DOHH2 (cell line): ENCODE data around the gene PNMT.

ENCODE experiments used
- EZH2phosphoT487 ChIP-seq: fragments of 200-600 bp; sonication (generic); IDR thresholded peaks from 2 replicates; pipeline ENCODE4 v1.6.1; 2017; ENCODE audit warnings: borderline replicate concordance, mild to moderate bottlenecking, antibody characterized with exemption, low read length, moderate library complexity, mixed read lengths
- TF ChIP-seq, protein P1 (sequence below): fragments of 200-600 bp; sonication (generic); IDR thresholded peaks from one replicate; pipeline ENCODE4 v1.5.1; 2014; ENCODE audit warnings: antibody characterized with exemption, mild to moderate bottlenecking, low read depth, low read length; ENCODE audit not compliant: poor library complexity, severe bottlenecking

DNA sequence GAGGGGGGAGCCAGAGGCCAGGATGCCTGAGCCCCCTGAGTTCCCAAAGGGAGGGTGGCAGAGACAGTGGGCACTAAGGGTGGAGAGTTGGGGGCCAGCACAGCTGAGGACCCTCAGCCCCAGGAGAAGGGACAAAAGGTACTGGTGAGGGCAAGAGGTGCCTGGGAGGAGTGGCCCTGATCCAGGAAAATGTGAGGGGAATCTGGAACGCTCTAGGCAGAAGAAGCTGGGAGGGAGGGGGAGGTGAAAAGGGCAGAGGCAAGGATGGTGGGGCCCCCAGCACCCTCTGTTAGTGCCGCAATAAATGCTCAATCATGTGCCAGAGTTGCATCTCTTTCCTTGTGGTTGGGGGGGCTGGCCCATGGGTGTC, 2.0 kb upstream of the PNMT start:
- TF ChIP-seq, protein P1, sequence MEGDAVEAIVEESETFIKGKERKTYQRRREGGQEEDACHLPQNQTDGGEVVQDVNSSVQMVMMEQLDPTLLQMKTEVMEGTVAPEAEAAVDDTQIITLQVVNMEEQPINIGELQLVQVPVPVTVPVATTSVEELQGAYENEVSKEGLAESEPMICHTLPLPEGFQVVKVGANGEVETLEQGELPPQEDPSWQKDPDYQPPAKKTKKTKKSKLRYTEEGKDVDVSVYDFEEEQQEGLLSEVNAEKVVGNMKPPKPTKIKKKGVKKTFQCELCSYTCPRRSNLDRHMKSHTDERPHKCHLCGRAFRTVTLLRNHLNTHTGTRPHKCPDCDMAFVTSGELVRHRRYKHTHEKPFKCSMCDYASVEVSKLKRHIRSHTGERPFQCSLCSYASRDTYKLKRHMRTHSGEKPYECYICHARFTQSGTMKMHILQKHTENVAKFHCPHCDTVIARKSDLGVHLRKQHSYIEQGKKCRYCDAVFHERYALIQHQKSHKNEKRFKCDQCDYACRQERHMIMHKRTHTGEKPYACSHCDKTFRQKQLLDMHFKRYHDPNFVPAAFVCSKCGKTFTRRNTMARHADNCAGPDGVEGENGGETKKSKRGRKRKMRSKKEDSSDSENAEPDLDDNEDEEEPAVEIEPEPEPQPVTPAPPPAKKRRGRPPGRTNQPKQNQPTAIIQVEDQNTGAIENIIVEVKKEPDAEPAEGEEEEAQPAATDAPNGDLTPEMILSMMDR: no peak
- no peak for TF ChIP-seq EZH2phosphoT487
